DMS79 (cell line): ENCODE data around the gene ZNF138.

ENCODE experiments used
- DNase-seq: peaks from one replicate; lab custom pipeline; 2025; lab: John Stamatoyannopoulos, UW

Gene ZNF138

DNA sequence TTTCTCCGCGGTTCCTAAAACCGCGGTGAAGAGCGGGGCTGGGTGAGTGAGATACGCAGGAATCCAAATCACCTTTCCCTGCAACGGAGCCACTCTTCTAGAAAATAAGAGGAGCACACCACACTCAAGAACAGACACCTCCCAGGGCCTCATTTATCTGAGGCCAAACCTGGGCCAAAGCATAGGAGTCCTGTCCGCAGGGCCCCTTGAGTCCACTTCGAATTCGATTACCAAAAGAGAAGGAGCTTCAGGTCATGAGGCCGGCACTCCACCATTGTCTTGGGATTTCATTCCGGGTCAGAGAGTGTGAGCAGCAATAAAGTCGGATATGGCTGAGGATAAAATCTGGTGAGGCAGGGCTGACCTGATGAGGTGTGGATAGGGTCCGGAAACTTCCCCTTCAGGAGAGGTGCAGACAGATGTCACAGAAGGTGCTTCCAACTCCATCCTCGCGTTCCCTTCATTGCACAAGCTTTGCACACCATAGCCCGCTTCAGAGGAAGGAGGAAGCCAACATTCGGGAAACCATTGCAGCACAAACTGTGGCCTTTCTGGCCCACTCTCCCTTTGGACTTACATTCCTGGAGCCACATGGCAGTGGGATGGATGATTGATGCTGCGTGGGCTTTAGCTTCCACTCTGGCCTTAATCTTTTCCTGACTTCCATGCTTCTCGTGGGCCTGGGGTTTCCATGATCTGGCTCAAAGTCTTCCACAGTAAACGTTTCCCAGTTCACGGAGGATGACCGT is 81.6 kb downstream of the ZNF138 start:
- DNase-seq: no peak

DNA sequence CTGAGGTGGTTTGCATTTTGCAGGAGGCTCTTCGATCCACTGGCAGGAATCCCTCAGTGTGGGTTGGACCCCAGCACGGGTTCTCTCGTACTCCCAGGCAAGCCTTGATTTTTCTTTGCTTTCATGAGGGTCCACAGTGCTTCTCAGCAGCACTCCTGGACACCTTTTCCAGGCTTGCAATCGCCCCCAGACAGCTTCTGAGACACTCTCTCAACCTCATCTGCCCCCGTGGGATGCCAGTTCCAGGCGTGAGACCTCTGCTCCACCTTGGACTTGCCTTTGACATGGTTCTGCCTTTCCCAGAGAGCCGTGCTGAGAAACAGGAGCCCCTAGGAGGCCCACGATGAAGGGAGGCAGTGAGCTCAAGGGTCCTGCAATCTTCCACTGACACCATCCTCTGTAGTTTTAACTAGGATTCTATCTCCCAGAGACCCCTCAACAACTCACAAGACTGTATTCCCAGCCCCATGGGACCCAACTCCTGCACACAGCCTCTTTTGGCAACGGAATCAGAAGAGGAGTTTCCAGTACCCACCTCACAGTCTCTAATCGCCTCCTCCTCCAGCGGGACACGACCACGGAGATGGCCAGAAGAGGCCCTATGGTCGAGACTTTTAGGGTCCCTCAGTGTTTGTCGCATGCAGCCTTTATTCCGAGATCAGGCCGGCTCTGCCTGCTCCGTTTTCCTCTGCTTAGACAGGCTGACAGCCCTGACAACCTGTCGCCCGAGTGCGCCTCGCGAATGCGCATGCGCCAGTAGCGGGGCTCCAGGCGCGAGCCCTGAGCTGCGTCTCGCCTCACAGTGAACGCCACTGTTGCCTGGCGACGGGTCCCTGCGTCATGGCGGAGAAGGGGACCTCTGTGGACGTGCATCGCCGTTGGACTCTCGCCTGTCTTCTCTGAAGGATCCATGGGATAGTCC is 82.8 kb downstream of the ZNF138 start:
- DNase-seq: peak; percentile 77

DNA sequence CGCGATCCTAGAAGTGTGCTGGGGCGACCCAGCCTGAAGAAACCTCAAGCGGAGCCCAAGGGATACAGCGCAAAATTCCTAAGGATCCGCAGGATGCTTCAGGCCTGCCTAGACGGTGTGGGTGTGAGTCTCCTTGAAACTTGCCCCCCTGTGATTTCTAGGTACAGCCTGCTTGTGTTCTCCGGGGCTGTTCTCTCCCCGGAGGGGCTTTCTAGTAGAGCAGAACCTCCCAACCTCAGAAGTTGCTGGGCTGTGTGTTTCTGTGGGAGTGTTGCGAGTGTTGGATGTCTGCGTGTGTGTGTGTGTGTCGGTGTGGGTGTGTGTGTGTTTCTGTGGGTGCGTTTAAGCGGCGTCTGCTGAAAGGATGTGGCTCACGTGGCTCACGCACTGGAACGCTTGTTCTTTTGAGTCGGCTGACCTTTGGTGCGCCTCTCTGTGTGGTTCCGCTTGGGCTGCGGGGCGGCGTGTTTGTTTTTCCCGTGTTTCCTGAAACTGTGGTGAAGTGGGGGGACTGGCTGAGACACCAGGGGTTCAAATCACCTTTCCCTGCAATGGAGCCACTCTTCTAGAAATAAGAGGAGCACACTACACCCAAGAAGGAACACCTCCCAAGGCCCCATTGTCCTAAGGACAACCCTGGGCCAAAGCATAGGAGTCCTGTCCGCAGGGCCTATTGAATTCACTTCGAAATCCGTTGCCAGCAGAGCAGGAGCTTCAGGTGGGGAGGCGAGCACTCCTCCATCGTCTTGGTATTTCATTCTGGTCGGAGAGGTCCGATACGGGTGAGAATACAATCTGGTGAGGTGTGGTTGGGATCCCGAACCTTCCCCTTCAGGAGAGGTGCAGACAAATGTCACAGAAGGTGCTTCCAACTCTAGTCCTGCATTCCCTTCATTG is 83.7 kb downstream of the ZNF138 start:
- DNase-seq: no peak

DNA sequence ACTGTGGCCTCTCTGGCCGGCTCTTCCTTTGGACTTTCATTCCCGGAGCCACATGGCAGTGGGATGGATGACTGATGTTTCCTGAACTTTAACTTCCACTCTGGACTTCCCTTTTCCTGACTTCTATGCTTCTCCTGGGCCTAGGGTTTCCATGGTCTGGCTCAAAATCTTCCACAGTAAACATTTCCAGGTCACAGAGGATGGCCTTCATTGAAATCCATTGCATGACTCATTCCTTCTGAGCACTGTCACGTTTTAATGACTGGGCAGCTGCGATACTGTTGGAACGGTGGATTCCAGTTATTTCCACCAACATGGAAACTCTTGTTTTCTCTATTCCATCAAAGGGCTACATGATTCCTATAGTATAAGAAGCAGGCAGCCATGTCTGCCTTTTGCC is 84.5 kb downstream of the ZNF138 start:
- no peak for DNase-seq

DNA sequence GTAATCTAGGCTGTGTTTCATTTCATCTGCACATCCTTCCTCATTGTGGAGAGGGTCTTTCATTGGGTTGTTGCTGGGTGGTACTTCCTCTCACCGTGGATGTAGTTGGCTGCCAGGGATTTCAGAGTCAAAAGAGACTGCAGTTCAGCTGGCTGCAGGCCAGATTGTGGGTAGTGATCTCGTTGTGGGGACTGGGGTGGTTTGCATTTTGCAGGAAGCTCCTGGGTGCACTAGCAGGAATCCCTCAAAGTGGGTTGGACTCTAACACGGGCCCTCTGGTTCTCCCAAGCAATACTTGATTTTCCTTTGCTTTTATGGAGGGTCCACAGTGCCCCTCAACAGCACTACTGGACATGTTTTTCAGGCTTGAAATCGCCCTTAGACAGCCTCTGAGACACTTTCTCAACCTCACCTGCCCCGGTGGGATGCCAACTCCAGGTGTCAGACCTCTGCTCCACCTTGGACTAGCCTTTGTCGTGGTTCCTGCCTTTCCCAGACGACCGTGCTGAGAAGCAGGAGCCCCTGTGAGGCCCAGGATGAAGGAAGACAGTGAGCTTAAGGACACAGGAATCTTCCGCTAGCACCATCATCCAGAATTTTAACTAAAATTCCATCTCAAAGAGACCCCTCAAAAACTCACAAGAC is 85.0 kb downstream of the ZNF138 start:
- no peak for DNase-seq

DNA sequence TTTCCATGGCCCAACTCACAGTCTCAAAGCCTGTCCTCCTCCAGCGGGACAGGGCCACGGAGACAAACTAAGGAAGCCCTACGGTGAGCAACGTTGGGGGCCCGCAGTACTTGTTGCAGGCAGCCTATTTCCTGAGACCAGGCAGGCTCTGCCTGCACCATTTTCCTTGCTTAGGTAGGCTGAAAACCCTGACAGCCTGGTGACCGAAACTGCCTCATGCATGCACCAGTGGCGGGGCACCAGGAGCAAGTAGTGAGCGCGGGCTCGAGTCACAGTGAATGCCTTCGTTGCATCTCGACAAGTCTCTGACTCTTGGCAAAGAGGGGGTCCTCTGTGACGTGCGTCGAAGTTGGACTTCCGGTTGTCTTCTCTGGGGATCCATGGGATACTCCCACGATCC is 85.6 kb downstream of the ZNF138 start:
- no peak for DNase-seq

DNA sequence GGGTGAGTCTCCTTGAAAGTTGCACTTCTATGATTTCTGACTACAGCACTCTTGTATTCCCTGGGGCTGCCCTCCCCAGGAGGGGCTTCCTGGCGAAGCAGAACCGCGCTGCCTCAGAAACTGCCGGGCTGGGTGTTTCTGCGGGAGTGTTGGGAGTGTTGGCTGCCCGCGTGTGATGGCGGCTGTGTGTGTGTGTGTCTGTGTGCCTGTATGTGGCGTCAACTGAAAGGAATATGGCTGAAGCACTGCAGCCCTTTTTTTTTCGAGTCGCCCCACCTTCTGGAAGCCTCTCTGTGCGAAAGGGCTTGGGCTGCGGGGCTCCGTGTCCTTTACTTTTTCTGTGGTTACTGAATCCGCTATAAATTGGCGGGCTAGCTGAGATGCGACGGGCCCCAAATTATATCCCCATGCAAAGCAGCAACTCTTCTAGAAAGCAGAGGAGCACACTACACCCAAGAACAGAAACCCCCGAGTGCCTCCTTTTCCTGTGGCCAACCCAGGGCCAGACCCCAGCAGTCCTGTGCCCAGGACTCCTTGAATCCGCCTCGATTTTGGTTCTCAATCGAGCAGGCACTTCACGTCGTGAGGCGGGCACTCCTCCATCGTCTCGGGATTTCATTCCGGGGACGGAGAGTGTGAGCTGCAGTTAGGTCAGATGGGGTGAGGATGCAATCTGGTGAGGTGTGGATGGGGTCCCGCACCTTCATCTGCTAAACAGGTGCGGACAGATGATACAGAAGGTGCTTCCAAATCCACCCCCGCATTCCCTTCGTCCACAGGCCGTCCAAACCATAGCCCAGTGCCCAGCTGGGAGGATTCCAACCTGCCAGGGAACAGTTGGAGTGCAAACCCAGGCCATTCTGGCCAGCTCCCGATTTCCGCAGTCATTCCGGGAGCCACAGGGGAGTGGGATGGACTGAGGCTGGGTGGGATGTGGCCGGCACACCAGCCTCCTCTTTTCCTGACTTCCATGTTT is 86.4 kb downstream of the ZNF138 start:
- DNase-seq: no peak

DNA sequence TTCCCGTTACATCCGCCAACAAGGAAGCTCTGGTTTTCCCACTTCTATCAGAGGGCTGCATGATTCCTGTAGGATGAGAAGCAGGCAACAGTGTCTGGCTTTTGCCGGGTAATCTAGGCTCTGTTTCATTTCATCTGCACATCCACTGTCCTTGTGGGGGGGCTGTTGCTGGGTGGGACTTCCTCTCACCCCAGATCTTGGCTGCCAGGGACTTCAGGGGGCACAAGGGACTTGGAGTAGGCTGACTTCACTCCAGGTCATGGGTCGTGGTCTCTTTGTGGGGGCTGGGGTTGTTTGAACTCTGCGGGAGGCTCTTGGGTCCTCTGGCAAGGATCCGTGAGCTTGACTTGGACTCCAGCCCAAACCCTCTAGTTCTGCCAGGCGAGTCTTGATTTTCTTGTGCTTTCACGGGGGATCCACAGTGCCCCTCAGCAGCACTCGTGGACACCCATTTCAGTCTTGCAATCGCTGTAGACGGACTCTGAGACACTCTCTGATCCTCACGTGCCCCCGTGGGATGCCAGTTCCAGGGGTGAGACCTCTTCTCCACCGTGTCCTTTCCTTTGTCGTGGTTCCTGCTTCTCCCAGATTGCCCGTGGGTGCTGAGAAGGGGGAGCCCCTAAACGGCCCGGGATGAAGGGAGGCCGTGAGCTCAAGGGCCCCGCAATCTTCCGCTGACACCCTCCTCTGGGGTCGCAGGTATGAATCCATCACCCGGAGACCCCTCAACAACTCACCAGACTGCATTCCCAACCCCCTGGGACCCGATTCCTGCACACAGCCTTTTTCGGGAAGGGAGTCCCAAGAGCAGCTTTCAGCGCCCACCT is 87.4 kb downstream of the ZNF138 start:
- DNase-seq: no peak

DNA sequence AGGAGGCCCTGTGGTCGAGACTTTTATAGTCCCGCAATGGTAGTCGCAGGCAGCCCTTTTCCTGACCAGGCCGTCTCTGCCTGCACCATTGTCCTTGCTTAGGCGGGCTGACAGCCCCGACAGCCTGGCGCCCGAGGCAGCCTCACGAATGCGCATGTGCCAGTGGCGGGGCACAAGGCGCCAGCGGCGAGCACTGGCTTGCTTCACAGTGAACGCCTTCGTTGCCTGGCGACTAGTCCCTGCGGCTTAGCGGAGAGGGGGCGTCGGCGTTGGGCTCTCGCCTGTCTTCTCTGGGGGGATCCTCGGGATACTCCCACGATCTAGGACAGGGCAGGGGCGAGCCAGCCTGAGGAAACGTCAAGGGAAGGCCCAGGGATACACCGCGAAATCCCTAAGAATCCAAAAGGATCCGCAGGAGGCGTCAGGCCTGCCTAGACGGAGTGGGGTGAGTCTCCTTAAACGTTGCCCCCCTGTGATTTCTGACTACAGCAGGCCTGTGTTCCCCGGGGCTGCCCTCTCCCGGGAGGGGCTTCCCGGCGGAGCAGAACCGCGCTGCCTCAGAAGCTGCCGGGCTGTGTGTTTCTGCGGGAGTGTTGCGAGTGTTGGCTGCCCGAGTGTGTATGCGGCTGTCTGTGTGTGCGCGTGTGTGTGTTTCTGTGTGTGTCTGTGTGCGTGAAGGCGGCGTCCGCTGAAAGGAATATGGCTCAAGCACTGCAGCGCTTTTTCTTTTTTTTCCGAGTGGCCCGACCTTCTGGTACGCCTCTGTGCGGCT is 88.3 kb downstream of the ZNF138 start:
- no peak for DNase-seq
